ENCODE measurements around the gene PTPMT1.
A peak's percentile ranks its signal among the peaks of the same experiment; 100 is the strongest.
"Not testable (repeated sequence)": the region's sequence is repeated elsewhere in the genome, so short reads cannot be mapped to it uniquely, and the experiment has no call there.

The PTPMT1 gene

DNA sequence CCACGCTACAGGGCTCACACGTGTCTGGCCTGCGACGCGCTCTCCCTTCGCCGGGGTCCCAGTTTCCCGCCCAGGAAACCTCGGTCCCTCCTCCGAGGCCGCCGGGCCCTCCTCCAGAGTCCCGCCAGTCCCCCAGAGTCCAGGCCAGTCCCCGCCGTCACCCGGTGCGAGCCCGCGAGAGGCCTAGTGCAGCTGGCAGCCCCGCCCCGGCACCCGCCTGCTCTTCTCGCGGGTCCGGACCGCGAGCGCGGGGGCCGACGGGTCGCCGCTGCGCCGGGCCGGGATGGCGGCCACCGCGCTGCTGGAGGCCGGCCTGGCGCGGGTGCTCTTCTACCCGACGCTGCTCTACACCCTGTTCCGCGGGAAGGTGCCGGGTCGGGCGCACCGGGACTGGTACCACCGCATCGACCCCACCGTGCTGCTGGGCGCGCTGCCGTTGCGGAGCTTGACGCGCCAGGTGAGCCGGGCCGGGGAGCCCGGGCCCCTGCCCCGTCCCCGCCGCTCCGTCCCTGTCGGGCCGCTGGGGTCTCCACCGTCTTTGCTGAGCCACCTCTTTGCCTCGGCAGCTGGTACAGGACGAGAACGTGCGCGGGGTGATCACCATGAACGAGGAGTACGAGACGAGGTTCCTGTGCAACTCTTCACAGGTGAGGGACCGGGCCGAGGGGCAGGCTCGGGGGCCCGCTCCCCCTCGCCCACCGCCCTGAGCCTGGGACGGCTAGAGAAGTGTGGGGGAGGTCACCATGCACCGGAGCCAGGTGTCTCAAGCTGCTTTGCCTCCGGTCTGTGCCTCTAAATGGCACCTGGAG, at the start of gene PTPMT1:
Gene PTPMT1 (plus strand): TSS at position 260 of the 809 bp plus-strand sequence. CDS start 24 bp downstream, at position 284.
- DNase-seq (ENCODE audit: low read depth in 1 of 2, low spot score in 1 of 2) = peak in 1 of 2 experiments; percentile 89
- no peak for TF ChIP-seq JUND (IDR thresholded peaks at IDR 0.05; ENCODE audit: low read depth)
- in situ Hi-C loops (cut with HindIII; ENCODE audit: low pct_unique_long_range_greater_than_20kb, low sequenced_read_pairs) = no loop called here

GRCh38 chr11:47516155-47516554, 49.2 kb upstream of the PTPMT1 start:
- in situ Hi-C loops (cut with HindIII; ENCODE audit: low pct_unique_long_range_greater_than_20kb, low sequenced_read_pairs) = no loop called here
- DNase-seq (ENCODE audit: low read depth in 1 of 2, low spot score in 1 of 2) = no peak
- TF ChIP-seq JUND (IDR thresholded peaks at IDR 0.05; ENCODE audit: low read depth) = no peak

DNA sequence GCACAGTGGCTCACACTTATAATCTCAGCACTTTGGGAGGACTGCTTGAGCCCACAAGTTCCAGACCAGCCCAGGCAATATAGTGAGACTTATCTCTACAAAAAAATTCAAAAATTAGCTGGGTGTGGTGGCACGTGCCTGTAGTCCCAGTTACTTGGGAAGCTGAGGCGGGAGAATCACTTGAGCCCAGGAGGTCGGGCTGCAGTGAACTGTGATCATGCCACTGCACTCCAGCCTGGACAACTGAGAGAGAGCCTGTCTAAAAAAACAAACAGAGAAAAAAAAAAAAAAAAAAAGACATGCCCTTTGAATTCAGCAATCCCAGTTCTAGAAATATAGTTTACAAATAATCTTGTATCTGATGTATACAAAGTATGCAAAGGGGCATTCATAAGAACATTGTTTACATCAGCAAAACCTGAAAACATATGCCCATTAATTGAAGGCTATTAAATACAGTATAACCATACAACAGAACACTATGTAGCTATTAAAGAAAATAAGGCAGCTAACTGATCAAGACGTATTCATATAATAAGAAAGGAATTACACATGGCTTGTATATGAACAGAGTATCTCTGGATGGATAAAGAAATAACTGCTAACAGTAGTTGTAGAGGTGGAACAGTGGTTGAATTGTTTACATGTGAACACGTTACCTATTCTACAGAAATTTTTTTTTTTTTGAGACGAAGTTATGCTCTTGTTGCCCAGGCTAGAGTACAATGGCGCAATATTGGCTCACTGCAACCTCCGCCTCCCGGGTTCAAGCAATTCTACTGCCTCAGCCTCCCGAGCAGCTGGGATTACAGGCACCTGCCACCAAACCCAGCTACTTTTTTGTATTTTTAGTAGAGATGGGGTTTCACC, 48.2 kb upstream of the PTPMT1 start:
- TF ChIP-seq JUND (IDR thresholded peaks at IDR 0.05; ENCODE audit: low read depth) = no peak
- DNase-seq (ENCODE audit: low read depth in 1 of 2, low spot score in 1 of 2) = no peak
- in situ Hi-C loops (cut with HindIII; ENCODE audit: low pct_unique_long_range_greater_than_20kb, low sequenced_read_pairs) = no loop called here

DNA sequence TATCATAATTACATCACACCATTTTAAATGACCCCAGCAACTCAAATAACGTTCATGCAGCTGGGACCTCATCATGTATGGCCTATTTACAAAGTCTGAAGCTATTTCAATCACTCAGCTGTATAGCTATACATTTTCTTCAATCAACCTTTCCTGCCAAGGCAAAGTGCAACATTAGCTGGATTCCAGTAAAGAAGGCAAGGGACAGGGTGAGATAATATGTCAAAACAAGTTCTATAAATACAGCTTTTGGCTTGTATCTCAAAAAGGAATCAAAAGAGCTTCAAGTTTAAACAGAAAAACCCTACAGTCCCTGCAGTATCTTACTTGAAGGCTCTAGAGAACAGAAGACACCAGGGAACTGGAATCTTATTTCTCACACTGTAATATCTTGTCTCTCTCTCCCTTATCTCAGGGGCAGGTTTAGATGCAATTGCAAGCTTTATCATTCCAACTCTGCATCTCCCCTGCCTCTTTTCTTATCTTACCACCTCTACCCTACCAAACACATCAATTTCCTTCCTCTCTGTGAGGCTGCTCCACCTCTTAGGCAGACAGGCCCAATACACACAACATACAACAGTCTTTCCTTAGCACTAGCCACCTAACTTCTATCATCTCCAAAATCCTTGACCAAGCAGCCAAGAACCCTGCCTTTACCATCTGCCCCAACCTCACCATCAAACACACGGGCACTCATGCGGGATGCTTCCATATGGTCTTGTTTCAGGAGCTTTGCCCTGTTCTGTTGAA, 47.0 kb upstream of the PTPMT1 start:
- in situ Hi-C loops (cut with HindIII; ENCODE audit: low pct_unique_long_range_greater_than_20kb, low sequenced_read_pairs) = no loop called here
- no peak for TF ChIP-seq JUND (IDR thresholded peaks at IDR 0.05; ENCODE audit: low read depth)
- no peak for DNase-seq (ENCODE audit: low read depth in 1 of 2, low spot score in 1 of 2)

DNA sequence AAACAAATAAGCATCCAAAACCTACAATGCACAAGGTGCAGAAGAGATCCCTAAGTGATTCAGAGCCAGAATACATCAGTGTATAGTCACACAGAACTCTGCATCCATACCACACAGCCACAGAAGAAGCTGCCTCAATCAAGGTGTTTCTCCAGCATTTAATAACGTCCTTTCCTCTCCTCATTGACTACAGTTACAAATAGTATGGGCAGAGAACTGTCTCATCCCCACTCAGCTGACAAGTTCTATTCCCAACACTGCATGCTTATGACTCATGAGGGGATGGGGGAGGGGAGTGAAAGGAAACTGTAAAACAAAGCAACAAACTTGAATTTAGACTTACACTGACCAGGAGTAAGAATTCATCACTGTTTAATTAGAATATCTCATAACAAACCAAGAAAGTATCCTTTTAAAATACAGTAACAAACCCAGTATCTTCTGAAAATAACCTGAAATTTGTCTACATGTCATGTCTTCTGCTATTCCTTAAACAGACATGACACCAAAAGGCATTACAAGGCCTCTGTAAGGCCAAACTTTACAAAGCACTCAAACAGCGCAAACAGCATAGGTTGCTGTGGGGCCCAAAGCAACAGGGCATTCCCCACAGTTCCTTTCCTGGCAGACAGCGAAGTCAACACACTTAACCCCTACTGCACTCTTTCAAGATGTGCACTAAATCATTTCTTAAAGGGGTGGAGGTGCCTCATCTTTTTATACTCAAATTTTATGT, 41.7 kb upstream of the PTPMT1 start:
- peak; percentile 28; the same call in 1 of the 2 replicates for TF ChIP-seq JUND (IDR thresholded peaks at IDR 0.05; ENCODE audit: low read depth)
- DNase-seq (ENCODE audit: low read depth in 1 of 2, low spot score in 1 of 2) = peak; percentile 35 to 54
- in situ Hi-C loops (cut with HindIII; ENCODE audit: low pct_unique_long_range_greater_than_20kb, low sequenced_read_pairs) = no loop called here

- no peak for TF ChIP-seq JUND (IDR thresholded peaks at IDR 0.05; ENCODE audit: low read depth)
These were observed 41.0 kb upstream of the PTPMT1 start for GRCh38 chr11:47524291-47524874.

GRCh38 chr11:47526032-47526431, 39.4 kb upstream of the PTPMT1 start:
- in situ Hi-C loops (cut with HindIII; ENCODE audit: low pct_unique_long_range_greater_than_20kb, low sequenced_read_pairs); DNase-seq (ENCODE audit: low read depth in 1 of 2, low spot score in 1 of 2): not testable (repeated sequence)

More at GRCh38 chr11:47524291-47524874, 41.0 kb upstream of the PTPMT1 start:
- in situ Hi-C loops (cut with HindIII; ENCODE audit: low pct_unique_long_range_greater_than_20kb, low sequenced_read_pairs) = no loop called here
- peak; percentile 31 to 43 for DNase-seq (ENCODE audit: low read depth in 1 of 2, low spot score in 1 of 2)

DNA sequence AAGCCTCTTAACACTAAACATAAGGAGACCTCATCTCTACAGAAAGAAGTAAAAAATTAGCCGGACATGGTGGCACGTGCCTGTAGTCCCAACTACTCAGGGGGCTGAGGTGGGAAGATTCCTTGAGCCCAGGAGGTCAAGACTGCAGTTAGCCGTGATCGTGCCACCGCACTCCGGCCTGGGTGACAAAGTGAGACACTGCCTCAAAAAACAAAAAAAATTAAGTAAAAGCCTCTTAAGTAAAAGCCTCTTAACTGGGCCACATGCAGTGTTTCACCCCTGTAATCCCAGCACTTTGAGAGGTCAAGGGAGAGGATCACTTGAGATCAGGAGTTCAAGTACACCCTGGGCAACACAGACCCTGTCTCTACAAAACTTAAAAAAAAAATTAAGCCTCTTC, 38.2 kb upstream of the PTPMT1 start:
- no peak for TF ChIP-seq JUND (IDR thresholded peaks at IDR 0.05; ENCODE audit: low read depth)
- in situ Hi-C loops (cut with HindIII; ENCODE audit: low pct_unique_long_range_greater_than_20kb, low sequenced_read_pairs) = no loop called here
- no peak for DNase-seq (ENCODE audit: low read depth in 1 of 2, low spot score in 1 of 2)

- no peak for DNase-seq (ENCODE audit: low read depth in 1 of 2, low spot score in 1 of 2)
- no peak for TF ChIP-seq JUND (IDR thresholded peaks at IDR 0.05; ENCODE audit: low read depth)
- in situ Hi-C loops (cut with HindIII; ENCODE audit: low pct_unique_long_range_greater_than_20kb, low sequenced_read_pairs) = no loop called here
These were observed 35.4 kb upstream of the PTPMT1 start for GRCh38 chr11:47529951-47530350.

GRCh38 chr11:47530721-47531120, 34.7 kb upstream of the PTPMT1 start:
- in situ Hi-C loops (cut with HindIII; ENCODE audit: low pct_unique_long_range_greater_than_20kb, low sequenced_read_pairs); DNase-seq (ENCODE audit: low read depth in 1 of 2, low spot score in 1 of 2): not testable (repeated sequence)

GRCh38 chr11:47531666-47532065, 33.7 kb upstream of the PTPMT1 start:
- no peak for DNase-seq (ENCODE audit: low read depth in 1 of 2, low spot score in 1 of 2)
- TF ChIP-seq JUND (IDR thresholded peaks at IDR 0.05; ENCODE audit: low read depth) = no peak
- in situ Hi-C loops (cut with HindIII; ENCODE audit: low pct_unique_long_range_greater_than_20kb, low sequenced_read_pairs) = no loop called here
